PC-3 (cell line): ENCODE data around the gene SRGAP3.

Experiments
- CTCF ChIP-seq: fragments of 300-600 bp; sonication (generic); conservative IDR thresholded peaks from 2 replicates; pipeline ENCODE4 v1.5.1; 2017; ENCODE audit warnings: antibody characterized with exemption, low read depth, mild to moderate bottlenecking, low read length
- EZH2 ChIP-seq: fragments of 300-600 bp; sonication (generic); IDR thresholded peaks from one replicate; pipeline ENCODE4 v1.6.1; 2017; ENCODE audit warnings: antibody characterized with exemption, mild to moderate bottlenecking, low read length; ENCODE audit not compliant: unreplicated experiment

GRCh38 chr3:9147896-9148266, 101.6 kb downstream of the SRGAP3 start:
- TF ChIP-seq CTCF, result no peak
- TF ChIP-seq EZH2, result no peak
